ENCODE measurements around the gene ESRRA.
A peak's percentile ranks its signal among the peaks of the same experiment; 100 is the strongest.

ESRRA gene

DNA sequence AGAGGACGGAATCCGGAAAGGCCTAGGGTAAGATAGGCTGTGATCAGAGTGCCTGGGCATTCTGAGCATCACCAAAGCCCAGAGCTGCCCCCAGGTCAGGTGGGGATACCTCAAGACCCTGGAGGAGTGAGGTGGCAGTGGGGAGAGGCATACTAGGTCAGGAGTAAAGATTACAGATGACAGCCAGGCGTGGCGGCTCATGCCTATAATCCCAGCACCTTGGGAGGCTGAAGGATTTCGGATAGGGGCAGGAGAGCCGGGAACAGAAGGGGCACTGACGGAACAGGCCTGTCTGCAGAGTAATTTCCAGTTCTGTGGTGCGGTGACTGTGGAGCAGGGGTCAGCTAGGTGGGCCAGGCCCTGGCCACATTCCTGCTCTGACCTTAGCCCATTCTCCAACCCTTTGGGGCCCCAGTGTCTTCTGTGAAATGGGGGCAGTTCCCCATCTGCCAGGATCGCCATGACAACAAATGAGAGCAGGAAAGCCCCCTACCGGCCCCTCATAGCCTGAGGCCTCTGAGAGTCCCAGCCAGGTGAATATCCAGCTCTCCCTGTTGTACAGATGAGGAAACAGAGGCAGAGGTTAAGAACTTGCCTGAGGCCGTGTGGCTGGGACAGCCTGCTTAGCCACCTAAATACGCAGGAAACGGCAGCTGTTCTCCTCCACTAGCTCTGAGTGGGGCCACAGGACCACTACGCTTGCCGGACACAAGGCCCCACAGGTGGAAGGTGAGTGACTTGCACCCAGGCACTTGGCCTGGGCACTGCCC lies 30.1 kb upstream of the ESRRA start:
- no peak for DNase-seq (ENCODE audit: low read depth)

DNA sequence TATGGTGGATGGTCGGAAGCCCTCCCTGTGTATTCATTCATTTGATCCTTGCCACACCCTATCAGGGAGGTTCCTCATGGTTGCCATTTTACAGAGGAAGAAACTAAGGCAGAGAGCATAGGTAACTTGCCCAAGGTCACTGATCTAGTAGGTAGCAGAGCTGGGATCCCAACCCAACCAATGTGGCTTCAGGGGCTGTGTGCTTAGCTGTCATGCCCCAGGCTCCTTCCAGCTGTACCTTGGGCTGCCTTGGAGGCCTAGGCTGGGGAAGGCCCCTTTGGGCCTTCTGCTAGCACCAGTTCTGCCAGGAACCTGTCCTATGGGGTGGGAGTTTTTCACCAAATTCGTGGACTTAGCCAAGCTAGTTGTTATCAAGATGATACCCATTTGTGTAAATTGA lies 29.5 kb upstream of the ESRRA start:
- no peak for DNase-seq (ENCODE audit: low read depth)

DNA sequence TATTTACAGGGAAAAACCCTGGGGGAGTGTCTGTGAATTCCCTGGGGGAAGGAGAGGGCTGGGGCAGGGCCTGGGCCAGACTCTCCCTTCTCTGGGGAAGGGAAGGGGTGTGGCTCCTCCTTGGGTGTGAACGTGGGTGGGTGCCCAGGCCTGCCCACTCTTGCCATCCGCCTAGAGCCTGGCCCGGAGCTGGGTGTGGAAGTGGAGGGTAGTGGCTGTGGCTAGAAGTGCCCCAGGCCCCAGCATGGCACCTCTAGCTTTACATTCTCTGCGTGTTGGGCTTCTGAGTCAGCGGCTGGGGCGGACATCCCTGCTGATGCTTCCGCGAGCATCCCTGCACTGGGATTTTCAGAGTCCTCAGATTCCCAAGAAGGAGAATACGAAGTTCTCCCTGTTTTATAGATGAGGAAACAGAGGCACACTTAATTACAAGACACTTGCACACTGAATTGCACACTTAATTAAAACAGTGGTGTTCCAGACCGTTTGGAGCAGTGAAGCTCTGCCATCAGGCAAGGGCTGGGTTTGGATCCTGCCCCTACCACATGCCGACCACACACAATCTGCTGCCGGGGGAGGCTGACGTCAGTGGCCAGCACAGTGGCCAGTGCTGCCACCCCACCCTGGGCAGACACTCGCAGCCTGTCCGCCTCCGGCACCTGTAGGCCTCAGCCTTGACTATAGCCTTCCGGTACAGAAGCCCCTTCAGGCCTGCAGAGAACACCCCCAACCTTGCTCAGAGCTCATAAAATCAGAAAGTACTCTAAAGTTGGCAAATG lies 28.5 kb upstream of the ESRRA start:
- DNase-seq (ENCODE audit: low read depth) = no peak

DNA sequence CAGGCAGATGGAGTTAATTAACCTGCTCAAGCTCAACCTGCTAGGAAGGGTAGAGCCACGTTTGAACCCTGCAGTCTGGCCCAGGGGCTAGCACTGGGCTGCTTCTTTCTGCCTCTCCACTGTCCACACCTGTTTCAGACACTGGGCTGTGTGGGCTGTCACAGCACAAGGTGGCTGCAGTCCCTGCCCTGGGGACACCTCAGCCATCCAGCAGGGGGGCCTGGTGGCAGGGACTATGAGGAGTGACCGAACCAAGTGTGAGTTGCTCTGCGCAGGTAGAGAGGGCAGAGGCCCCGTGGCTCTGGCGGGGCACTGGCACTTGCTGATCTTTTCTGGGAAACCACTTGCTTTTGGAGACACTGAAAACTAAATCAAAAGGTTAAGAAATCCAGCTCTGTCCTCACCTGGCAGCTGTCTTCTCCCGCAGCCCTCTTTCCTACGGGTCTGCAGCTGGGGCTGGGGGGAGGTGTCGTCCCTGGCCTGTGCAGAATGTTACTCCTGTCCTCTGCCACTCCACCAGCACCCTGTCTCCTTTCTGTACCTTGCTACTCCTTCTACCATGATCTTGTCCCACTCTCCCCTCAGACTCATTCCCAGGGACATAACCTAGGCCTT lies 26.6 kb upstream of the ESRRA start:
- DNase-seq (ENCODE audit: low read depth) = no peak

DNA sequence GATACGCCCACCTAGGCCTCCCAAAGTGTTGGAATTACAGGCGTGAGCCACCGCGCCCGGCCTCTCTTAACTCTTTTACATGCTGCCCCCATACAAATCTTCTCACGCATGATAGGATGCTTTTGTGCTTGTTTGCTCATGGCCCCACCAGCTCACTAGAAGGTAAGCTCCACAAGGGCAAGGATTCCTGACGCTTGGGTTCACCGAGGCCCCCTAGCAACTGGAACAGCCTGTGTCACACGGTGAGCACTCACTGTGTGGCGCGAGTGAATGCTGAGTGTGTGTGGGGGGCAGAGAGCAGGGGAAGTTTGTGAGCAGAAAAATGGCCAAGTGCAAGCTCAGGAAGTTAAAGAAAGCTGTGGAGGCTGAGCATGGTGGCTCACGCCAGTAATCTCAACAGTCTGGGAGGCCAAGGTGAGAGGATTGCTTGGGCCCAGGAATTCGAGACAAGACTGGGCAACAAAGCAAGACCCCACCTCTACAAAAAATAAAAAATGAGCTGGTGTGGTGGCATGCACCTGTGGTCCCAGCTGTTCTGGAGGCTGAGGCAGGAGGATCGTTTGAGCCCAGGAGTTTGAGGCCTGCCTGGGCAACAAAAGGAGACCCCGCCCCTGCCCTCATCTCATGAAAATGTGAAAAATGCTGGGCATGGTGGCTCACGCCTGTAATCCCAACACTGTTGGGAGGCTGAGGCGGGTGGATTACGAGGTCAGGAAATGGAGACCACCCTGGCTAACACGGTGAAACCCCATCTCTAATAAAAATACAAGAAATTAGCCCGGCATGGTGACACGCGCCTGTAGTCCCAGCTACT lies 23.2 kb upstream of the ESRRA start:
- no peak for DNase-seq (ENCODE audit: low read depth)

DNA sequence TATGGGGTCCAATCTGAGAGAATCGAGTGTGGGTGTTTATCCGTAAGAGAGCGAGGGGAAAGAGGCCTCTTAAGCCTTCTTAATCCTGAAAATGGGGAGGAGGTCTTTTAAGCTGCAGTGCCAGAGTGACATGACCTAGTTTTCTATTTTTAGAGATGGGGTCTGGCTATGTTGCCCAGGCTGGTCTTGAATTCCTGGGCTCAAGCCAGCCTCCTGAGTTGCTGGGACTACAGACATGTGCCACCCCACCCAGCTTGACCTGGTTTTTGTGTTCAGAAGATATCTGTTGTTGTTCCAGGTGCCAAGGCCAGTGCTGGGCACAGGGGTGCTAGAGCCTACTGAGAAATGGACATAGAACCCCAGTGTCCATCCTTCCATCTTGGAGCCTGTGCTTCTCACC lies 22.2 kb upstream of the ESRRA start:
- no peak for DNase-seq (ENCODE audit: low read depth)

DNA sequence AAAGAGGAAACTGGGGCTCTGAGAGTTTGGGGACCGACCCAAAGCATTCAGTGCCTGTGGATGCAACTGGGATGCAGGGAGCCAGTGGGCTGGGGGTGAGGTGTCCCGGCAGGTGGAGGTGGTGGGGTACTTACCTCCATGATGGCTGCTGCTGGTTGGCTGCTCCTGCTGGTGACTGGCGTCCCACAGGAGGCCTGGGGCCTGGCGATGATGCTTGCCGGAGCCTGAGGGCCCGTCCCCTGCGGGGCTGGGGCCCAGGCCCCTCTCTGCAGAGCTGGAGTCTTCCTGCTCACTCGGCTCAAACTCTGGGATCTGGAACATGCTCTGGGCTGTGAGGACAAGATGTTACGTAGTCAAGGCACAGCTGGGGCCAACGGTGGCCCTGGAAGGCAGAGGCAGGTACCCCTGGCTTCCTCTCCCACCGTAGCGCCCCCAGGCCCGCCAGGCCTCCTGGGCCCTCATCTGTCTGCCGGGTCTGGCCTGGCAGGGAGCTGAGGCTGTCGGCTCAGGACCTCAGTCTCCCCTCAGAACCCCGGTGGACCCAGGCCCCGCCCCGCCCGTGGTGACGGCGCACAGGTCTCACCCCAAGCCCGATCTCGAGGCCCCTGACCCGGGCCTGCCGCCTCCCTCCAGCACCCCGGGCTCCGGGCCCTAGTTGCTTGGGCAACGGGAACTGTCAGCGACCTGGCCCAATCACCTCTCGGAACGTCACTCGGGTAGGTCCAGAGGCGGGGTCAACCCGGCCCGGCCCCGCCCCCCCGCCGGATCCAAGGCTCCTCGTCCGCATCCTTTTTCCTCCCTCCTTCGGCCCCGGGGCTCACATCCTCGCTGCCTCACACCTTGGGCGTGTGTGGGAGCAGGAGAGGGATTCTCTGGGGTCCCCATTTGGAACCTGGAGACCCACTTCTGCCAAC lies 21.0 kb upstream of the ESRRA start, which contains the start of gene BAD:
Gene BAD (minus strand): TSS at position 618 of the 914 bp plus-strand sequence. CDS start 297 bp downstream, at position 321.
- DNase-seq (ENCODE audit: low read depth) = peak; percentile 77

DNA sequence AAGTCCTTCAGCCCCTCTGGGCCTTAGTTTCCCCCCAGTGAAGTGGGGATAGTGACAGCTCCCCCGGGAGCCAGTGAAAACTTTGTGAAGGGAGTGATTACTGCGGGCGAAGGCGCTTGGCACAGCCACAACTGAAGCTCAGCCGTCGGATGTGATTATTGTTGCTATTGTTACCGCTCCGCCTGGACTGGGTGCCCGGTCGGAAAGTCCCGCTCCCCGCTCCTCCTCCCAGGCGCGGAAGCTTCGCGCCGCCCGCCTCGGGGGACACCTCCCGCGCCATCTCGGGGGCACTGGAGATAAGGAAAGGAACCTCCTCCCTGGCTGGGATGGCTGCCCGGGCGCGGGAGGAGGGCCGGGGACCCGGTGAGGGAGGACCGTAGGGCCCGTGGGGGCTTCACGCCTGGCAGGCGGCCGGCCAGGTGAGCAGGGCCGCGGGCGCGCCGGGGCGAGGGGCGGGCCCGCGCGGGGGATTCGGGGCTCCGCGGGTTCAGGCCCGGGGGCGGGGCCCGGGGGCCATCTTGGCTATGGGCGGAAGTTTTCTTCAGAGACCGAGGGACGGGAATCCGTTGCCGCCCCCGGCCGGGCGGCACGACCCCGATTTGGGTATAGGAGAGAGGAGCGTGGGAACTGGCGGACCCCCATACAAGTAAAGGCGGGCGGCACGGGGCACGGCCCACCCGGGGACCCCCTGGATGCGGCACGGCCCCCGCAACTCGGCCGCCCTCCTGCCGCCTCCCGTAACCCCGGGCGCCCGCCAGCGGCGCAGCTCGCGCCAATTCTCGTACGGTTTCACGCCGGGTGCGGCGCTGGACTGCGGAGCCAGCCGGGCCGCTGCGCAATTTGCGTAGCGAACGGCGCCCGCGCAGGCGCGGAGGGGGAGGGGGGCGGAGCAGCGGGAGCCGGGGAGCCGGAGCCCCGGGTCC lies 20.1 kb upstream of the ESRRA start, which contains the start of gene GPR137:
Gene GPR137 (plus strand): TSS at position 887 of the 923 bp plus-strand sequence. CDS start 677 bp downstream, outside the sequence.
- no peak for DNase-seq (ENCODE audit: low read depth)

DNA sequence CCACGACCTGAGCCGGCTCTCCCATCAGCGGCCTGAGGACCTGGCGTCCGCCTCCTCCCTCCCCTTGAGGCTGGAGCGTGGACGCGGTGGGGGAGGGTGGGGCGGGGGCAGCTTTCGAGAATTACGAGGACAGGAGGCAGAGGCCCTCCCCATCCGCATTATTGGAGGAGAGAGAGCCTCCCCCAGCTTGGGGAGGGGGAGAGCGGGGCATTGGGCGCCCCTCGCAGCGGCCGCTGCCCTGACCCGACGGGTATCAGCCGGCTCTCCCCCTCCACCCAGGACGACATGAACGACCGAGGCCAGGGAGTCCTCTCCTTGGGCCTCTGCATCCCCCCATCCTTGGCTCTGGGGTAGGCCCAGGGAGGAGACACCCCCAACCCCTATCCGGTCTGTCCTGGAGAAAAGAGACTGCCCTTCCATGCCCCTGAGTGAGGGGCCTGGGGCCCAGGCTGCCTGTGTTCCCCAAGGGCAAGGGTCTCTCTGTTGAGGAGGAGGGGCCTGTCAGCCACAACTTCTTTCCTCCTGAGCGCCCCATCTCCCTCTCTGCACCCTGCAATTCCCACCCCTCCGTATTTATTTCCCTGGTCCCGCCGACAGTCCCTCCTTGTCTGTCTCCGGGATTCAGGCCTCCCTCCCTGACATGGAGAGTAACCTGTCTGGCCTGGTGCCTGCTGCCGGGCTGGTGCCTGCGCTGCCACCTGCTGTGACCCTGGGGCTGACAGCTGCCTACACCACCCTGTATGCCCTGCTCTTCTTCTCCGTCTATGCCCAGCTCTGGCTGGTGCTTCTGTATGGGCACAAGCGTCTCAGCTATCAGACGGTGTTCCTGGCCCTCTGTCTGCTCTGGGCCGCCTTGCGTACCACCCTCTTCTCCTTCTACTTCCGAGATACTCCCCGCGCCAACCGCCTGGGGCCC lies 19.2 kb upstream of the ESRRA start:
- no peak for DNase-seq (ENCODE audit: low read depth)

DNA sequence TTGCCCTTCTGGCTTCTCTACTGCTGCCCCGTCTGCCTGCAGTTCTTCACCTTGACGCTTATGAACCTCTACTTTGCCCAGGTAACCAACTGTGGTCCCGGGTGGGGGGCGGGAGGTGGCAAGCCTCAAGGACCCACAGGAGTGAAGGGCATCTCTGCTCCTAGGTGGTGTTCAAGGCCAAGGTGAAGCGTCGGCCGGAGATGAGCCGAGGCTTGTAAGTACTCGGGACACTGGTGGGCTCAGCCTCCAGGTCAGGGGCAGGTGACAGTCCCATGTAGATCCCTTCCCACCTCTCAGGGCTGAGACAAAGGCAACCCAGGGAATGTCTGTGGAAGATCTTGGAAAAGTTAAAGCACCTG lies 18.5 kb upstream of the ESRRA start:
- DNase-seq (ENCODE audit: low read depth) = no peak

DNA sequence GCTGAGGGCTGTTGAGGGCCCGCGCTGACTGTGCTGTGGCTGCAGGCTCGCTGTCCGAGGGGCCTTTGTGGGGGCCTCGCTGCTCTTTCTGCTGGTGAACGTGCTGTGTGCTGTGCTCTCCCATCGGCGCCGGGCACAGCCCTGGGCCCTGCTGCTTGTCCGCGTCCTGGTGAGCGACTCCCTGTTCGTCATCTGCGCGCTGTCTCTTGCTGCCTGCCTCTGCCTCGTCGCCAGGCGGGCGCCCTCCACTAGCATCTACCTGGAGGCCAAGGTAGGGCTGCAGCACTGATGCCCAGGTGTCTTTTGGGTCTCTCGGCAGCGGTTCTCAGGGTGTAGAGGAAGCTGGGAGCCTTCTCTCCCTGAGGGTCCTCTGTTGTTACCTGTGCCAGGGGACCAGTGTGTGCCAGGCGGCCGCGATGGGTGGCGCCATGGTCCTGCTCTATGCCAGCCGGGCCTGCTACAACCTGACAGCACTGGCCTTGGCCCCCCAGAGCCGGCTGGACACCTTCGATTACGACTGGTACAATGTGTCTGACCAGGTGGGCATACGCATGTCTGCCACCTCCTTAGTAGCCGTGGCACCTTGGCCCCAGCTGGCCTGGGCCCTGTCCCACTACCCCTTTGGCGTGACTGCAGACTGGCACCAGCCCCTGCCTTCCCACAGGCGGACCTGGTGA lies 17.5 kb upstream of the ESRRA start:
- no peak for DNase-seq (ENCODE audit: low read depth)

DNA sequence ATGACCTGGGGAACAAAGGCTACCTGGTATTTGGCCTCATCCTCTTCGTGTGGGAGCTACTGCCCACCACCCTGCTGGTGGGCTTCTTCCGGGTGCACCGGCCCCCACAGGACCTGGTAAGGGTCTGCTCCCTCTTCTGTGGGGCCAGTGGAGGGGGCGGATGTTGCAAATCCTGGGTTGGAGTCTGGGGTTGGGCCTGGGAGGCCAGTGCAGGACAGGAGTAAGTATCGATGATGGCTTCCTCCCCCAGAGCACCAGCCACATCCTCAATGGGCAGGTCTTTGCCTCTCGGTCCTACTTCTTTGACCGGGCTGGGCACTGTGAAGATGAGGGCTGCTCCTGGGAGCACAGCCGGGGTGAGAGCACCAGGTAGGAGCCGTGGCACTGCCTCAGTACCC lies 17.0 kb upstream of the ESRRA start:
- no peak for DNase-seq (ENCODE audit: low read depth)

DNA sequence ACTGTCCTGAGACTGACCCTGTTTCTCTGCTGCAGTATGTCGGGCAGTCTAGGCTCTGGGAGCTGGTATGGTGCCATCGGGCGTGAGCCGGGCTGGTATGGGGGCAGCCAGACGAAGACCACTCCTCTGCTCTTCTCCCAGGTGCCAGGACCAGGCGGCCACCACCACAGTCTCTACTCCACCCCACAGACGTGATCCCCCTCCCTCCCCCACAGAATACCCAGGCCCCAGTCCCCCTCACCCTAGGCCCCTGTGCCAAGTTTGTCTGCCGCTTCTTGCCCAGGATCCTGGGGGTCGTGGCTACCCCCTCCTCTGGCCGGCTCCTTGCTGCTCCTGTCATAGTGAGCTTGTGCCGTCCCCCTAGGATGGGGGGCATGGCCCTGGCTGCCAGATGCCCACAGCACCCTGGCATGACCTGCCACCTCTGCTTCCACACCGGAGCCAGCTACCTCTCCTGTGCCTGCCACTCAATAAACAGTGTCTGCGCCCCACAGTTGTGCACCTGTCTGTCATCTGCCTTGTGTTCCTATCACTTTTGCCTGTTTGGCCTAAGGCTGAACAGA lies 16.2 kb upstream of the ESRRA start:
- no peak for DNase-seq (ENCODE audit: low read depth)

DNA sequence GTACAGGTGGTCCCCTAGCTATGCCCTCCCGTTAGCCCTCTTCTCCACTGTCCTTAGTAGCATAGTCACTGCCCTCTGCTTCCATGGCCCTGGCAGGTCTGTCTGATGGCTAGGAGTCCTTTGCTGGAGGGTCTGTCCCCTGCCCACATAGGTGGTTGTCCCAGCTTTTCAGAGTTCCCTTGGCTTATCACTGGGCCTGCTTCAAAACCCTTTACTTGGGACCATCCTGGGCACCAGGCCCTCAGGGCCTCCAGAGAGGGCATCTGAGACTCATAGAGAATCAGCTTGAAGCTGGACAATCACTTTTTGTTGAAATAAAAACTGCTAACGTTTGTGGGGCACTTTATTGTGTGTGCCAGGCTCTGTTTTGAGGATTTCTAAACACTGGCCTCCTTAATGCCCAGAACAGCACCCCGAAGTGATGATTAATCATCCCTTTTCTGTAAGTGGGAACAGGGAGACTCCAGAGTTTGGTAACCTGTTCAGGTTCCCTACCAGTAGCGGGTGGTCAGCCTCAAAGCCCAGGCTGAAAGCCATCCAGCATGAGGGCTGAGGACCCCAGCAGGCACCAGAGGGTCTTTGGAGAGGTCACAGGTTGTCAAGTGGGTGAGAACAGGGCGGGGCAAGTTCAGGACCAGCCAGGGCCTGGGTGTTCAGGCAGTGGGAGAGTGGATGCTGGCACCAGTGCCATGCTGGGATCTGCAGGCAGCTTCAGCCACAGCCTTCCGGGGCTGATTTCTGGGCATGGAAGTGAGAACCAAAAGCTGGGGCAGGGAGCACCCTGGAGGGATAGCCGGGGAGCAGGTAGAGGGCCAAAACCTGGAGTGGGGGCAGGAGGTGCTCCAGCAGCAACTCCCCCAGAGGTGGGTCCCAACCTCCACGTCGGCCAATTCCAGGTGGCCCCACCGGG lies 14.7 kb upstream of the ESRRA start:
- no peak for DNase-seq (ENCODE audit: low read depth)

DNA sequence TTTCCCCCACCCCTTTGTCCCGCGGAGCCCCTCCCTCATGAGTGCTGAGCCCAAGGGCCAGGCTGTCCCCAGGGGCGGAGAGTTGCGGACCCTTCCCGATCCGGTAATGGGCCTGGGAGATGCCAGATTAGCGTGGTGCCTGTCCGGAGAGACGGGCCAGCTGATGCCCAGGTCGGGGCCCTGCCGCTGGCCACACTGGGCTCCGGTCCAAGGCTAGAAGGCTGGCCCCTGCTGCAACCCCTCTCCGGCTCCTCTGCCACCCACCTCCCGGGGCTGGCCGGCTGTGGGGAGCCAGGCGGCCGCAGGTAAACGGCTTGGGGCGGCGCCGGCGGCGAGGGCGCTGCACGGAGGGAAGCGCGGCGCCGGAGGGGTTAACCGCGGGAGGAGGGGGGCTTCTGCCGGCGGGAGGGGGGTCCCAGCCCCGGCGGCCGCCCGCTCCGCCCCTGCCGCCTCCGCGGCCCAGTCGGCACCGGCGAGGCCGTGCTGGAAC lies 14.0 kb upstream of the ESRRA start, which contains the start of gene KCNK4:
Gene KCNK4 (plus strand): TSS at position 41 of the 490 bp plus-strand sequence. CDS start 1,717 bp downstream, outside the sequence.
- DNase-seq (ENCODE audit: low read depth) = no peak

DNA sequence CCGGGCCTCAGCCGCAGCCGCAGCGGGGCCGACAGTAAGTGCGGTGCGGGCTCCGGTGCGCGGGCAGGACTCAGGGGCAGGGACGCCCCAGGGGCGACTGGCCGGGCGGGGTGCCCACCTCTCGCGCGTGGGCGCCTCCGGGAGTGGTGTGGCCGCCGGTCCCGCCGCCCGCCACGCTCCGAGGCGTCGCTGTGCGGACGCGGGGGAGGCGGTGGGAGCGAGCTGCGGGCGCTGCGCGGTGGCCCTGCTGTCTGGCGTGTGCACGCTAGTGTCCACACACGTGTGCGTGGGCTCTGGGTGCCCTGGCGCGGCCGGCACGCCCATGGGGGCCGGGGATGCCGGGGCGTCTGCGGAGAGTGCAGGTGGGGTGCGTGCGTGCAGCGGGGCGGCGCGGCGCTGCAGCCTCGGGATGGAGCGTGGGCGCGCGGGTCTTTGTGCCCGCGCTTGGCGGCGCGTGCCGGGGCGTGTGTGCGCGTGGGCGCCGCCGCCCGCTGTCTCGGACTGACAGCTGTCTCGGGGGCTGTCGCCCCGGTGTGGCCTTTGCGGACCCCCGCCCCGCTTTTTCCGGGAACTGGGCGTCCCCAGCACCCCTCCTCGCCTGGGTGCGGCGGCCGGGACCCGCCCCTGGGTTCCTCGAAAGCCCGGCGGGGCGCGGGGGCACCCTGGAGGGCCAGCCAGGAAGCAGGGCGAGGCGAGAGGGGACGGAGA lies 13.4 kb upstream of the ESRRA start:
- DNase-seq (ENCODE audit: low read depth) = no peak
